ENCODE data around the gene ABHD8.
A peak's percentile ranks its signal among the peaks of the same experiment; 100 is the strongest.

The ABHD8 gene

GRCh38 chr19:17263712-17264640 lies 39.2 kb downstream of the ABHD8 start:
- DNase-seq = no peak

GRCh38 chr19:17262557-17262956 lies 40.7 kb downstream of the ABHD8 start:
- DNase-seq = no peak

GRCh38 chr19:17260842-17261325 lies 42.3 kb downstream of the ABHD8 start:
- peak; percentile 51 to 77 for DNase-seq

- DNase-seq = no peak
Measured at GRCh38 chr19:17259934-17260333, 43.3 kb downstream of the ABHD8 start.

- no peak for DNase-seq
Measured at GRCh38 chr19:17259118-17259780, 44.0 kb downstream of the ABHD8 start.

GRCh38 chr19:17256130-17256529 lies 47.1 kb downstream of the ABHD8 start:
- no peak for DNase-seq

GRCh38 chr19:17255150-17255621 lies 48.0 kb downstream of the ABHD8 start:
- DNase-seq = no peak

GRCh38 chr19:17254636-17255035 lies 48.6 kb downstream of the ABHD8 start:
- no peak for DNase-seq

GRCh38 chr19:17249887-17250548 lies 53.2 kb downstream of the ABHD8 start:
- DNase-seq = no peak

- peak; percentile 39 to 69 for DNase-seq
Measured at GRCh38 chr19:17248011-17248776, 55.0 kb downstream of the ABHD8 start.

- no peak for DNase-seq
Measured at GRCh38 chr19:17246681-17247425, 56.4 kb downstream of the ABHD8 start.

- no peak for DNase-seq
Measured at GRCh38 chr19:17245535-17245984, 57.7 kb downstream of the ABHD8 start, which contains the start of gene NR2F6. TSS of gene NR2F6 (minus strand) at chr19:17245919. CDS start at chr19:17245220, 699 bp downstream.

GRCh38 chr19:17244618-17245534 lies 58.3 kb downstream of the ABHD8 start:
- peak in 1 of 2 experiments; percentile 28 for DNase-seq

GRCh38 chr19:17243830-17244617 lies 59.2 kb downstream of the ABHD8 start:
- DNase-seq = peak in 1 of 2 experiments; percentile 69

- DNase-seq = no peak
Measured at GRCh38 chr19:17243211-17243829, 59.9 kb downstream of the ABHD8 start.

GRCh38 chr19:17242431-17243208 lies 60.6 kb downstream of the ABHD8 start:
- DNase-seq = no peak
